Natural killer cell (primary cell): ENCODE measurements around the gene TTC21A. TPM values are rescaled to one million over a fixed set of nuclear protein-coding genes. Genes with fewer than 3 reads are reported as not detected.

Source experiments
- ATAC-seq, 3 donors: fragments of 150-1000 bp in 2 of 3; fragments of 200-7000 bp in 1 of 3; cut with Tn5 transposase; 1 replicate in 1 of 3; 2 replicates in 2 of 3; pipeline ENCODE4 v1.10.0; 2021; ENCODE audit warnings: mild to moderate bottlenecking in 2 of 3, moderate library complexity in 2 of 3
- DNase-seq, 2 donors: peaks; one replicate each; pipeline versions ENCODE4 v3.0.0 to v3.0.0-alpha.2; 2013 to 2021; ENCODE audit warnings: mixed read lengths in 1 of 2
- H3K27ac ChIP-seq: one replicate; pipeline ENCODE4 v1.5.1; 2013; ENCODE audit warnings: mild to moderate bottlenecking, low read length
- H3K27me3 ChIP-seq: one replicate; pipeline ENCODE4 v1.6.1; 2013; ENCODE audit warnings: low read length; ENCODE audit not compliant: control insufficient read depth, insufficient read depth
- H3K36me3 ChIP-seq: one replicate; pipeline ENCODE4 v1.6.1; 2013; ENCODE audit warnings: low read length; ENCODE audit not compliant: control insufficient read depth, insufficient read depth
- H3K4me1 ChIP-seq: one replicate; pipeline ENCODE4 v1.6.1; 2013; ENCODE audit warnings: low read length; ENCODE audit not compliant: control insufficient read depth, insufficient read depth
- H3K4me3 ChIP-seq: one replicate; pipeline ENCODE4 v1.5.1; 2013; ENCODE audit warnings: low read length
- H3K9me3 ChIP-seq: one replicate; pipeline ENCODE4 v1.6.1; 2013; ENCODE audit warnings: low read length; ENCODE audit not compliant: control insufficient read depth, insufficient read depth
- H3K27ac Mint-ChIP-seq, 2 donors: one replicate each; pipeline ENCODE4 v1.8.0; 2022; ENCODE audit warnings: mild to moderate bottlenecking in 2 of 2, mixed read lengths in 2 of 2, moderate library complexity in 1 of 2
- H3K27me3 Mint-ChIP-seq, 2 donors: one replicate each; pipeline ENCODE4 v1.8.0; 2022; ENCODE audit warnings: low read depth in 2 of 2, mixed read lengths in 2 of 2
- H3K36me3 Mint-ChIP-seq: one replicate; pipeline ENCODE4 v1.8.0; 2022; ENCODE audit warnings: mixed read lengths
- H3K4me1 Mint-ChIP-seq, 2 donors: one replicate each; pipeline ENCODE4 v1.8.0; 2022; ENCODE audit warnings: mixed read lengths in 2 of 2
- H3K4me3 Mint-ChIP-seq: one replicate; pipeline ENCODE4 v1.8.0; 2022; ENCODE audit warnings: mild to moderate bottlenecking, moderate library complexity, mixed read lengths
- H3K9me3 Mint-ChIP-seq, 2 donors: one replicate each; pipeline ENCODE4 v1.8.0; 2022; ENCODE audit warnings: mixed read lengths in 2 of 2
- WGBS: methylation state at CpG from one replicate; pipeline ENCODE4 v1.1.7; 2013; ENCODE audit warnings: missing lambda C conversion rate; ENCODE audit not compliant: insufficient coverage; 5-methylcytosine and 5-hydroxymethylcytosine counted together
- intact Hi-C: fragments of 100-400 bp; cut with micrococcal nuclease; formaldehyde crosslinking; loops from one replicate; pipeline ENCODE4 v1.14.2; 2022
- total RNA-seq, 4 donors: library from RNA; stranded (reverse); fragments of 120-200 nt in 1 of 4; gene quantifications; one replicate each; pipeline versions ENCODE4 v1.2.3 to v1.2.4, GENCODE V29; 2013 to 2022
- TF ChIP-seq, protein P1 (sequence below): fragments of 200-600 bp; IDR thresholded peaks from one replicate; pipeline ENCODE4 v1.8.0; 2022; ENCODE audit warnings: antibody characterized with exemption

TTC21A gene
- total RNA-seq, 3 donors from 2014 or later (not counting 1 experiment from before 2014, with no cell fraction given) = 2.1 to 3.9 (median 2.4) TPM

- Histone ChIP-seq H3K4me3 (no peak overlapping the region), H3K4me1 (peaks cover 15% of the 10 kb centered on the region), H3K27me3 (no peaks in the 10 kb centered on the region), H3K27ac (no peak overlapping the region), H3K36me3 (no peaks in the 10 kb centered on the region), H3K9me3 (no peaks in the 10 kb centered on the region)
- DNase-seq (no peak), ATAC-seq (no peak)
- no peak overlapping the region for H3K4me3 Mint-ChIP-seq
- H3K27me3 Mint-ChIP-seq = peaks cover 0 to 3% of the 10 kb centered on the region in 2 donors
- no peak overlapping the region for H3K27ac Mint-ChIP-seq
- no peaks in the 10 kb centered on the region for H3K9me3 Mint-ChIP-seq
- WGBS = 85% methylated on average over 11 of the region's 11 CpGs
- H3K36me3 Mint-ChIP-seq = no peaks in the 10 kb centered on the region
- peaks cover 12 to 18% of the 10 kb centered on the region in 2 donors for H3K4me1 Mint-ChIP-seq
- intact Hi-C loops = no loop called here
- TF ChIP-seq, protein P1, sequence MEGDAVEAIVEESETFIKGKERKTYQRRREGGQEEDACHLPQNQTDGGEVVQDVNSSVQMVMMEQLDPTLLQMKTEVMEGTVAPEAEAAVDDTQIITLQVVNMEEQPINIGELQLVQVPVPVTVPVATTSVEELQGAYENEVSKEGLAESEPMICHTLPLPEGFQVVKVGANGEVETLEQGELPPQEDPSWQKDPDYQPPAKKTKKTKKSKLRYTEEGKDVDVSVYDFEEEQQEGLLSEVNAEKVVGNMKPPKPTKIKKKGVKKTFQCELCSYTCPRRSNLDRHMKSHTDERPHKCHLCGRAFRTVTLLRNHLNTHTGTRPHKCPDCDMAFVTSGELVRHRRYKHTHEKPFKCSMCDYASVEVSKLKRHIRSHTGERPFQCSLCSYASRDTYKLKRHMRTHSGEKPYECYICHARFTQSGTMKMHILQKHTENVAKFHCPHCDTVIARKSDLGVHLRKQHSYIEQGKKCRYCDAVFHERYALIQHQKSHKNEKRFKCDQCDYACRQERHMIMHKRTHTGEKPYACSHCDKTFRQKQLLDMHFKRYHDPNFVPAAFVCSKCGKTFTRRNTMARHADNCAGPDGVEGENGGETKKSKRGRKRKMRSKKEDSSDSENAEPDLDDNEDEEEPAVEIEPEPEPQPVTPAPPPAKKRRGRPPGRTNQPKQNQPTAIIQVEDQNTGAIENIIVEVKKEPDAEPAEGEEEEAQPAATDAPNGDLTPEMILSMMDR = no peak
Measured at GRCh38 chr3:39132096-39133092, 24.9 kb downstream of the TTC21A start.

DNA sequence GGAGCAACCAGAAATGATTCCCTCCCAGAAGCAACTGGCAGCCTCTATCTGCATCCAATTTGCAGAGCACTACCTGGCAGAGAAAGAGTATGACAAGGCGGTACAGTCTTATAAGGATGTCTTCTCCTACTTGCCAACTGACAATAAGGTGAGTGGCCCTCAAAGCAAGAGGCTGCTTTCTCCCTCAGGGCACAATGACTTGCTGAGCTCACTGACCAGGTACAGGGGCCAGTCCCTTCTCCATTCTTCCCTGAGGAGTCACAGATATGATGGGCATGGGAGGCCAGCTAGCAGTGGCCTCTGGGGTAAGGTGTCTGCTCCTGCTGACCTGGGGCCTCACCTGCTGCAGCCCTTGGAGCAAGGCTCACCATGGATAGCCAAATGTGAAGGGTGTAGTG lies 25.6 kb downstream of the TTC21A start:
- Histone ChIP-seq H3K4me1 (peaks cover 8% of the 10 kb centered on the region), H3K27ac (no peak overlapping the region), H3K27me3 (no peaks in the 10 kb centered on the region), H3K9me3 (no peaks in the 10 kb centered on the region), H3K4me3 (no peak overlapping the region), H3K36me3 (no peaks in the 10 kb centered on the region)
- no peak overlapping the region for H3K27ac Mint-ChIP-seq
- DNase-seq (no peak), ATAC-seq (no peak)
- H3K36me3 Mint-ChIP-seq = no peaks in the 10 kb centered on the region
- H3K27me3 Mint-ChIP-seq = peaks cover 0 to 3% of the 10 kb centered on the region in 2 donors
- intact Hi-C loops = no loop called here
- 92% methylated on average over 1 of the region's 1 CpG for WGBS
- peaks cover 5 to 11% of the 10 kb centered on the region in 2 donors for H3K4me1 Mint-ChIP-seq
- no peak overlapping the region for H3K4me3 Mint-ChIP-seq
- H3K9me3 Mint-ChIP-seq = no peaks in the 10 kb centered on the region
- TF ChIP-seq, protein P1 = no peak

DNA sequence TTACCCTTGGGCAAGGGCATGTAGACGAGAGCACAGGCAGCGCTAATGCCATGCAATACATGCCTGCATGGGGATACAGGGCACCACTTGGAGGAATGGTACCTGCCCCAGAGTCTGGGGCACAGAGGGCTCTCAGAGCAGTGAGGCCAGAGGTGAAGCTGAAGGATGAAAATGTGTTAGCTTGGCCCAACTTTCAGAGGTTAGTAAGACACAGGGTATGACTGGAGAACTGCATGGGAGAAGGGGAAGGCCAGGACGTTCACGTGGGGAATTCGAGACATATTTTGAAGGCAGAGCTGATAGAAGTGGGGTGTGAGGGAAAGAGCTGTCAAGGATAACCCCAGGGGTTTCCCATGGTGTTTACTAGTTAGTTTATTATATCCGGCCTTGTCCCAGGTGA lies 26.3 kb downstream of the TTC21A start:
- Mint-ChIP-seq H3K36me3 (no peaks in the 10 kb centered on the region), H3K27me3 (peaks cover 0 to 3% of the 10 kb centered on the region in 2 donors), H3K27ac (no peak overlapping the region), H3K4me3 (no peak overlapping the region), H3K4me1 (peaks cover 0 to 6% of the 10 kb centered on the region in 2 donors), H3K9me3 (no peaks in the 10 kb centered on the region)
- Histone ChIP-seq H3K4me3 (no peak overlapping the region), H3K9me3 (no peaks in the 10 kb centered on the region), H3K27me3 (no peaks in the 10 kb centered on the region), H3K4me1 (peaks cover under 1% of the 10 kb centered on the region), H3K36me3 (no peaks in the 10 kb centered on the region), H3K27ac (no peak overlapping the region)
- DNase-seq (no peak), ATAC-seq (no peak)
- 72% methylated on average over 6 of the region's 6 CpGs for WGBS
- intact Hi-C loops = no loop called here
- TF ChIP-seq, protein P1 = no peak
